T-helper 2 cell treated with Interferon-gamma antibody and Interleukin-4, amounts not matched to agents 5 μg/mL and 100 μg/mL, for 36 hours (primary cell): ENCODE measurements around the gene HKDC1.
"Not testable (repeated sequence)": the region's sequence is repeated elsewhere in the genome, so short reads cannot be mapped to it uniquely, and the experiment has no call there.

Source experiments
- DNase-seq: peaks from one replicate; pipeline ENCODE4 v3.0.0; 2021; ENCODE audit warnings: low spot score
- H3K27ac Mint-ChIP-seq: one replicate; pipeline ENCODE4 v1.8.0; 2021; ENCODE audit warnings: mild to moderate bottlenecking, mixed read lengths
- H3K27me3 Mint-ChIP-seq: one replicate; pipeline ENCODE4 v1.8.0; 2021; ENCODE audit warnings: low read depth, mixed read lengths
- H3K36me3 Mint-ChIP-seq: one replicate; pipeline ENCODE4 v1.8.0; 2021; ENCODE audit warnings: low read depth, mixed read lengths
- H3K4me1 Mint-ChIP-seq: one replicate; pipeline ENCODE4 v1.8.0; 2021; ENCODE audit warnings: low read depth, mixed read lengths
- H3K4me3 Mint-ChIP-seq: one replicate; pipeline ENCODE4 v1.8.0; 2022; ENCODE audit warnings: mild to moderate bottlenecking, moderate library complexity, mixed read lengths
- H3K9me3 Mint-ChIP-seq: one replicate; pipeline ENCODE4 v1.8.0; 2021; ENCODE audit warnings: mixed read lengths

The HKDC1 gene

DNA sequence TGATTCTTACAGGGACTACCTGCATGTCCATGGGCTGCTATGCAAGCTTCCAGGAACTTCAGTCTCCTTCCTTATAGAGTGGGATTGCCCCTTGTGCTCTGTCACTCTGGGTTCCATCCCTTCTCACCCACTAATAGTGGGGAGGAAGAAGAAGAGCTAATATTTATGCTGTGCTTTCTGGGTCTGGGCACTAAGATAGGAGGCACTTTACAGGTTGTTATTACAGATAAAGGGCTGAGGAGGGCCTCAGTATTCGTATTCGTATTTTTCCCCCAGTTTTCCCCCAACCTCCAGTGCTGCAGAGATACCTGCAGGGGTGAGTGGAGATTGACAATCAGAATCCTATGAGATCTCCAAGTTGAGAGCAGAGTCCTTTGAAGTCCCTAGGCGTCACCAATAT, 72.3 kb downstream of the HKDC1 start:
- Mint-ChIP-seq H3K27me3 (peaks cover 4% of the 10 kb centered on the region), H3K4me1 (no peaks in the 10 kb centered on the region), H3K4me3 (no peak overlapping the region), H3K27ac (no peak overlapping the region), H3K36me3 (no peaks in the 10 kb centered on the region), H3K9me3 (no peaks in the 10 kb centered on the region)
- DNase-seq: no peak

DNA sequence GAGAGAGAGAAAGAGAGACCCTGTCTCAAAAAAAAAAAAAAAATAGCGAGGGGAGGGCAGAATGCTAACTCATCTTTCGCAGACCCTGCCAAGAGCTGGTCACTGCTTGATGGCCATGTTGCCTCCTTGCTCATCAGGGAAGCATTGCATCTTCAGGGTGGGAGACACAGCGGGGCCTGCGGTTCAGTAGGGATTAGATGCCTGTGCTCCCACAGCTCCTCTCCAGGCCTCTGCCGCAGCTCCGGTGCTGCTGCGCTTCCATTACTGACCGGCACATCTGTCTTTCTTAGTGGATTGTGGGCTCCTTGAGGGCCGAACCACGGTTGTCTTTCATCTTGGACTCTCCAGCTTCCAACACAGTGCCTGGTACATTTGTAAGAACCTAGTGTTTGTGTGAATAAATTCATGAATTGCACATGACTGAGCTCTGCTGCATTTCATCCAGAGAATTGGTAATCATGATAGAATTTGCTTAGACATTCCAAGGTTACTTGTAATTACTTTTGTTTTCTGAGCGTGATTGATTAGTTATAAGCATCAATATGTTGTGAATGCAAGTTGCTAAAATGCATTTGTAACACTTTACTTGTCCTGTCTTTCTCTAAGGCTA, 75.0 kb downstream of the HKDC1 start:
- DNase-seq: no peak
- no peaks in the 10 kb centered on the region for H3K36me3 Mint-ChIP-seq
- peaks cover 4% of the 10 kb centered on the region for H3K27me3 Mint-ChIP-seq
- H3K9me3 Mint-ChIP-seq: no peaks in the 10 kb centered on the region
- no peaks in the 10 kb centered on the region for H3K4me1 Mint-ChIP-seq
- H3K4me3 Mint-ChIP-seq: no peak overlapping the region
- no peak overlapping the region for H3K27ac Mint-ChIP-seq

DNA sequence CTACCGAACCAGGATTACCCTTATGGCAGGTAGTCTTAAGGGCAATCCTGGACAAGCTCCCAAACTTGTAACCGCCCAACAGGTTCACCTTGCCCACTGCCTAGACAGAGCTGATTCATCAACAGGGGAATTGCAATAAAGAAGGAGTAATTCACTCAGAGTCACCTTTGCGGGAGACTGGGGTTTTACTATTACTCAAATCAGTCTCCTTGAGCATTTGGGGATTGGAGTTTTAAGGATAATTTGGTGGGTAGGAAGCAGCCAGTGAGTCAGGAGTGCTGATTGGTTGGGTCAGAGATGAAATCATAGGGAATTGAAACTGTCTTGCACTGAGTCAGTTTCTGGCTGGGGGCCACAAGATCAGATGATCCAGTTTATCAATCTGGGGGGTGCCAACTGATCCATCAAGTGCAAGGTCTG, 83.5 kb downstream of the HKDC1 start:
- Mint-ChIP-seq H3K9me3 (no peaks in the 10 kb centered on the region), H3K27ac (no peak overlapping the region), H3K36me3 (no peaks in the 10 kb centered on the region), H3K4me1 (no peaks in the 10 kb centered on the region), H3K27me3 (peaks cover 7% of the 10 kb centered on the region), H3K4me3 (no peak overlapping the region)
- DNase-seq: no peak

DNA sequence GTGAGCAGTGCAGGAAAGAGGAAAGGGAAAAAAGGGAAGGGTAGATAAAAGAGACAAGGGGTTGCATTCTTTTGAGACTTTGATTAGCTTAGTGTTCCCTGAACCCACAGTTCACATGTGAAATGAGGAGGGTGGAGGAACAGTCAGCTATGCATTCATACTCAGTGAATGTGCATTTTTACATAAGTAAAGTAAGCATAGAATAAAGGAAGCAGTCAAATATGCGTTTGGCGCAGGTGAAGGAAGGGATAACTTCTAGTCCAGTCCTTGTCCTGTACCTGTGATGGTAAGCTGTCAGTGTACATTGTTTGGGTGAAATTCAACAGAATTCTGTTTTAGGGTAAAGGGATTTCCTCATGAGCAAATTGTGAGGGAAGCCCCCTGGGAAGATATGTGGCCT, 86.3 kb downstream of the HKDC1 start:
- Mint-ChIP-seq H3K4me1 (no peaks in the 10 kb centered on the region), H3K9me3 (no peaks in the 10 kb centered on the region), H3K27ac (no peak overlapping the region), H3K36me3 (no peaks in the 10 kb centered on the region), H3K4me3 (no peak overlapping the region), H3K27me3 (peaks cover 7% of the 10 kb centered on the region)
- DNase-seq: no peak

DNA sequence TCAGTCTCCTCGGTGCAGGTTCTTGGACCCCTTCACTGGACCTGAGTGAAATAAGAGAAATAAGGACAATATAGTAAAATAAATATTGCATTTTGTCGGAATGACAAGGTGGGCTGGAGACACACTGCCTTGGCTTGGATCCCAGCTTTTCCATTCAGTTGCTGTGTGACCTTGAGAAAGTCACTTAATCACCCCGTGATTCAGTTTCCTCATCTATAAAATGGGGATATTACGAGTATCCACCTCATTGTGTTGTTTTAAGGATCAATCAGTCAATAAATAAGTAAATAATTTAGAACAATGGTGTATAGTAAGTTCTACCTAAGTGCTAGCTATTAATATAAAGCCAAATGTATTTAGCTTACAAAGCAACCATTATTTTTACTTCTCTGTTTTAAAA, 87.3 kb downstream of the HKDC1 start:
- Mint-ChIP-seq H3K27me3 (peaks cover 7% of the 10 kb centered on the region), H3K4me1 (no peaks in the 10 kb centered on the region), H3K4me3 (no peak overlapping the region), H3K27ac (no peak overlapping the region), H3K36me3 (no peaks in the 10 kb centered on the region), H3K9me3 (no peaks in the 10 kb centered on the region)
- DNase-seq: no peak

DNA sequence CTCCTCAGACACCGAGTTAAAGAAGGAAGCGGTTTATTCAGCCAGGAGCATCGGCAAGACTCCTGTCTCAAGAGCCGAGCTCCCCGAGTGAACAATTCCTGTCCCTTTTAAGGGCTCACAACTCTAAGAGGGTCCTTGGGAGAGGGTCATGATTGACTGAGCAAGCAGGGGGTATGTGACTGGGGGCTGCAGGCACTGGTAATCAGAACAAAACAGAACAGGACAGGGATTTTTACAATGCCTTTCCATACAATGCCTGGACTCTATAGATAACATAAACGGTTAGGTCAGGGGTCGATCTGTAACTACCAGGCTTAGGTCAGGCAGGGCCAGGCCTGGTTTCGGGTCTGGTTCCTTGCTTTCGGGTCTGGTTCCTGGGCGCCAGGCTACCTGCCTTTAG, 88.2 kb downstream of the HKDC1 start:
- not testable (repeated sequence) for H3K27me3 Mint-ChIP-seq, H3K4me1 Mint-ChIP-seq, H3K9me3 Mint-ChIP-seq, H3K36me3 Mint-ChIP-seq, H3K4me3 Mint-ChIP-seq, H3K27ac Mint-ChIP-seq, DNase-seq

DNA sequence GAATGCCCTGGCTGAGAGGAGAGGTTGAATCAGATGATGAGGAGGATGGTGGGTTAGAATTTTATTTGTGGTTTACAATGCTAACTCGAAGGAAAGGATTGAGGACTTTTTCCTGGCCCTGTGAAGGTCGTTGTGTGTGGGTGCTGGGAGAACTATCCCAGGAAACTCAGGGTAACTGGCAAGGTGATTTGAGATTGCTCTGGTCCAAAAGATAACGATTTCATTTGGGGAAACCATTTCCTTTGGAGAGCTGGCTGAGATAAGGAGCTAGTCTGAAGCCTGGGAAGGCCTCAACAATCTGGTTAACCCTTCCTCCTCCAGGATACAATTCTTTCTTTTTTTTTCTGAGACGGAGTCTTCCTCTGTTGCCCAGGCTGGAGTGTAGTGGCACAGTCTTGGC, 91.2 kb downstream of the HKDC1 start:
- Mint-ChIP-seq H3K36me3 (no peaks in the 10 kb centered on the region), H3K9me3 (no peaks in the 10 kb centered on the region), H3K27me3 (peaks cover 5% of the 10 kb centered on the region), H3K4me3 (no peak overlapping the region), H3K27ac (no peak overlapping the region), H3K4me1 (peaks cover 2% of the 10 kb centered on the region)
- DNase-seq: no peak

DNA sequence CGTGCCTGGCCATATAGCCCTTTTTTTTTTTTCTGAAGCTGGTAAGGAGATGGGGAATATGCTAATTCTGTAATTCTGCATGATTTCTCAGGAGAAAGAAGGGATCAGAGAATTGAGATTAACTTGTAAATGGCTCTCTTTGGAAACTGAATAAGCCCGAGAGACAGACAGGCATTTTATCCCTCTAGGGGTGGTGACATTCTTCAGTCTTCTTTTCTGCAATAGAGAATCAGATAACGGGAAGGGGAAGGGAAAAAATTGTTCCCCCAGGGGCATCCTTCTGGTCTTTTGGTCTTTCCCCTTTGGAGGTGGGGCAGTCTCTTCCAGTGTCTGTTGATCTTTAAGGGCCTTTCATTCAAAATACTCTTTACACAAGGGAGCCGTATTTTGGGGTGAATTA, 92.4 kb downstream of the HKDC1 start:
- no peaks in the 10 kb centered on the region for H3K9me3 Mint-ChIP-seq
- no peak overlapping the region for H3K27ac Mint-ChIP-seq
- no peak overlapping the region for H3K4me3 Mint-ChIP-seq
- peaks cover 9% of the 10 kb centered on the region for H3K4me1 Mint-ChIP-seq
- no peaks in the 10 kb centered on the region for H3K36me3 Mint-ChIP-seq
- no peaks in the 10 kb centered on the region for H3K27me3 Mint-ChIP-seq
- DNase-seq: no peak

DNA sequence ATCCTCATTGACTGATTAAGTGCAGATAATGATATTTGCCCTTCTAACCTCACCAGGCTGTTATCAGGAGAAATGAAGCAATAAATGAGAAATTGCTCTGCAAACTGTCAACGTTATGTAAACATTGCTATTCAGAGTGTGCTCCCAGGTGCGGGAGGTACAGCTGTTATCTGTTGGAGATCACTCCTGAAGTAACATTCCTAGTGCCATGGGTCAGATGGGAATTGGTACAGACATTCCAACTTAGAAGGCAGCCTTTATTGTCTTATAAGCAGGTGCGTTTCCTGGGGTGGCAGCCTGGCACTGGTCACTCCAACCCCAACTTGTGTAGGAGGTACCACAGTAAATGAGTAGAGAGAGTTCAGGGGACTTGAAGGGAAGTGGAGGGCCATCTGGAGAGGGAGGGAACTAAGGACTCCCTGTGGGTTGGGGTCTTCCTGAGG, 95.0 kb downstream of the HKDC1 start:
- Mint-ChIP-seq H3K4me1 (peaks cover 16% of the 10 kb centered on the region), H3K27ac (peak overlapping the region; percentile 38), H3K36me3 (peaks cover 11% of the 10 kb centered on the region), H3K4me3 (no peak overlapping the region), H3K9me3 (no peaks in the 10 kb centered on the region), H3K27me3 (no peaks in the 10 kb centered on the region)
- no peak for DNase-seq

DNA sequence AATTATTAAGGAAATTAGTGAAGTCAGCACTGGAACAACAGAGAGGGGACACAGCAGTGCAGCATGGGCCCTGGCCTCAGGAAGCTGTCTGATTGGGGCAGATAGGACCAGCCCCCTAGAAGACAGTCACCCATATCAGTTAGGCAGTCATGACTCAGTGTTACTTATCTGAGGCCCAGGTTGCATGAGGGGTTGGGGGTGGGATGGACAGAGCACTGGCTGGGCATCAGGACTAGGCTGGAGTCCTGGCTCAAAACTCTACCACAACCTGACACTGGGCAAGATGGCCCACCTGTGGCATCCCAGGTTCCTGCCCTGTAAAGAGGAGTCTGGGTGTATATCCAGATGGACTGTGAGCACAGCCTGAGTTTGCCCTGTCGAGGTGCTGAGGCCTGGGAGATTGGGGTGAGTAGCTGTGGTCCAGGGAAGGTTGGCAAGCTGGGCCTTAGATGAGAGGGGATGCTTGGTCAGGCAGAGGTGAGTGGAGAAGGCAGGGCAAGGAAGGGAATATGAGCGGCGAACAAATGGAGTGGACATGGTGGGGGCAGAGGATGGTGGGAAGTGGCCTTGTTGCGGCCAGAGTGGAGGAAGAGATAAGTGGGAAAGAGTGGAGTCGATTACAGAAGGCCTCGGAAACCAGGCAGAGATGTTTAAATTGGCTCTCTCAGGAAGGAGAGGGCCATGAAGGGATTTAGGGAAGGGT, 95.6 kb downstream of the HKDC1 start:
- no peak for DNase-seq
- Mint-ChIP-seq H3K9me3 (no peaks in the 10 kb centered on the region), H3K36me3 (peaks cover 13% of the 10 kb centered on the region), H3K27me3 (no peaks in the 10 kb centered on the region), H3K27ac (peak overlapping the region; percentile 28), H3K4me1 (peaks cover 21% of the 10 kb centered on the region), H3K4me3 (no peak overlapping the region)

DNA sequence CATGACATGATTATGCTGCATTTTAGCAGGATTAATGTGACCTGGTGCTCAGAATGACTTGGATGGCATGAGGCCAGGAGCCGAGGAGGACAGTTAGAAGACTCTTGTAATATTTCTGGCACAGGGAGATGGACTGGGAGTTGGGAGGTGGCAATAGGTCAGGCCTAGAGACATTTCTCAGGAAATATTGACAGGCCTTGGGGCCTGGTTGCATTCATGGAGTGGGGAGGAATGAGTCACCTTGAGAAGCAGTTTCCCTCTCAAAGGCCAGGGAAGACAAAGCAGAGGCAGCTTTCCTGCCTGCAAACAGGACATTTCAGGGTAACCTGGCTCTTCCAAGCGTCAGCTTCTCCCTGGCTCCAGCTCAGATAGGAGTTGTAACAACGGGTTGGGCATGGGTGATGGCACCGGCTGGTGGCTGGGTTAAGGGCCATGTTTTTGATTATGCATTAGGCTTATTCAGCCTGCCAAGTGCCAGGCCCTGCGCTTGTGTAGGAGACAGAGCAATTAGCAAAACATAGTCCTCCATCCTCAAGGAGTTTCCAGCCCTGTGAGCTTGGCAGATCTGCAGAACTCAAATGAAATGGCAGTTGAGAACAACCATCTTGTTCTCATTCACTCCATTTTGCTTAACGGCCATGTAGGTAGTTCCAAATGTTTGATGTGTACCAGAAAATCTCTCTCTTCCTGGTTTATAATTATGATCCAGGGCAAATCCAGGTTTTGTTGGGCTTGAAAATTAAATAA, 96.4 kb downstream of the HKDC1 start:
- peaks cover 29% of the 10 kb centered on the region for H3K4me1 Mint-ChIP-seq
- DNase-seq: no peak
- peaks cover 14% of the 10 kb centered on the region for H3K36me3 Mint-ChIP-seq
- H3K4me3 Mint-ChIP-seq: peak overlapping the region; percentile 16
- no peaks in the 10 kb centered on the region for H3K9me3 Mint-ChIP-seq
- peak overlapping the region; percentile 28 for H3K27ac Mint-ChIP-seq
- H3K27me3 Mint-ChIP-seq: no peaks in the 10 kb centered on the region
